HepG2 (cell line): ENCODE data around the gene DSTYK. TPM values are rescaled to one million over a fixed set of nuclear protein-coding genes. Genes with fewer than 3 reads are reported as not detected.

Experiments
- ATAC-seq: fragments of 200-7000 bp; cut with Tn5 transposase; 3 replicates; pipeline ENCODE4 v1.9.1; 2020; ENCODE audit warnings: mild to moderate bottlenecking, moderate library complexity
- Bru-seq: library from RNA; stranded (reverse); fragments of 400-500 nt; gene quantifications from one replicate; lab custom pipeline; 2021; lab: Mats Ljungman, UMichigan
- BruChase-seq, 2 experiments: library from RNA; stranded (reverse); fragments of 400-500 nt; gene quantifications; one replicate each; lab custom pipeline; 2021; lab: Mats Ljungman, UMichigan
- BruUV-seq: library from RNA; stranded (reverse); fragments of 400-500 nt; replicated peaks from 2 replicates; lab custom pipeline; 2021; lab: Mats Ljungman, UMichigan
- CTCF ChIA-PET: fragments of 300-600 bp; formaldehyde crosslinking; extraction: SDS; loops from one replicate; lab custom pipeline; 2021; ENCODE audit warnings: low total read pairs, inconsistent platforms, low intra/inter-chr PET ratio; lab: Yijun Ruan, JAX
- POLR2A ChIA-PET: fragments of 350-600 bp; sonication (Branson Sonifier 250); formaldehyde crosslinking; loops from one replicate; lab custom pipeline; 2020; ENCODE audit warnings: antibody characterized with exemption, inconsistent platforms; lab: Yijun Ruan, JAX
- DNase-seq: peaks from one replicate; pipeline ENCODE4 v3.0.0-alpha.2; 2015; ENCODE audit warnings: low spot score
- FAIRE-seq: peaks from 3 replicates; lab custom pipeline; 2011; peaks lifted over from hg19 to GRCh38; lab: Jason Lieb, UNC
- H2AFZ ChIP-seq: one replicate; pipeline ENCODE4 v1.6.1; 2011; ENCODE audit warnings: low read length, inconsistent platforms
- H3K27ac ChIP-seq: fragments of 300-600 bp; 3 replicates; pipeline ENCODE4 v1.8.0; 2011; ENCODE audit warnings: mixed run types, mild to moderate bottlenecking, mixed read lengths, low read length, inconsistent platforms; ENCODE audit not compliant: insufficient read depth; ENCODE audit errors: extremely low read length
- H3K27me3 ChIP-seq, 2 experiments: fragments of 200-600 bp in 1 of 2; 2 replicates in 1 of 2; 3 replicates in 1 of 2; pipeline versions ENCODE4 v1.6.0 to v1.8.0; 2011; ENCODE audit warnings: low read length in 2 of 2, mild to moderate bottlenecking in 2 of 2, moderate library complexity in 2 of 2, inconsistent platforms in 1 of 2; ENCODE audit not compliant: insufficient read depth in 2 of 2, control insufficient read depth in 1 of 2
- H3K36me3 ChIP-seq, 2 experiments: fragments of 200-600 bp in 1 of 2; replicated peaks in 1 of 2; 2 replicates in 1 of 2; 3 replicates in 1 of 2; pipeline versions ENCODE4 v1.5.1 to v1.8.0; 2011; ENCODE audit warnings: low read length in 2 of 2, inconsistent platforms in 1 of 2; ENCODE audit not compliant: insufficient read depth in 2 of 2, control insufficient read depth in 1 of 2
- H3K4me1 ChIP-seq: 2 replicates; pipeline ENCODE4 v1.5.1; 2012; ENCODE audit warnings: low read length, inconsistent platforms; ENCODE audit not compliant: insufficient read depth
- H3K4me2 ChIP-seq: 2 replicates; pipeline ENCODE4 v1.6.0; 2011; ENCODE audit warnings: low read depth, low read length, inconsistent platforms
- H3K4me3 ChIP-seq, 3 experiments: fragments of 200-600 bp in 1 of 3; sonication (generic), shearing (Covaris generic) in 1 of 3; replicated peaks in 1 of 3; 2 replicates each; pipeline ENCODE4 v1.5.1; 2011 to 2016; ENCODE audit warnings: low read length in 3 of 3, inconsistent platforms in 2 of 3, low read depth in 2 of 3, mild to moderate bottlenecking in 2 of 3, control low read depth in 1 of 3, mixed read lengths in 1 of 3; ENCODE audit not compliant: insufficient read depth in 1 of 3
- H3K79me2 ChIP-seq: one replicate; pipeline ENCODE4 v1.6.1; 2011; ENCODE audit warnings: low read length, inconsistent platforms; ENCODE audit not compliant: insufficient read depth
- H3K9ac ChIP-seq: 2 replicates; pipeline ENCODE4 v1.6.0; 2011; ENCODE audit warnings: mild to moderate bottlenecking, low read depth, low read length, inconsistent platforms; ENCODE audit not compliant: insufficient read depth
- H3K9me3 ChIP-seq: 2 replicates; pipeline ENCODE4 v1.5.1; 2012; ENCODE audit warnings: mild to moderate bottlenecking, low read length
- H4K20me1 ChIP-seq: 2 replicates; pipeline ENCODE4 v1.6.0; 2011; ENCODE audit warnings: inconsistent platforms, mild to moderate bottlenecking, low read length, moderate library complexity; ENCODE audit not compliant: insufficient read depth
- FIP1L1 ChIP-seq: fragments of 200-400 bp; formaldehyde crosslinking; IDR thresholded peaks from 2 replicates; pipeline ENCODE4 v1.6.1; 2018; ENCODE audit warnings: low read depth, mild to moderate bottlenecking, low read length, moderate library complexity, borderline replicate concordance; ENCODE audit not compliant: insufficient read depth
- NR2C2 ChIP-seq: sonication (generic); formaldehyde crosslinking; IDR thresholded peaks from 2 replicates; pipeline ENCODE4 v1.4.0; 2020; ENCODE audit warnings: missing genetic modification reagents, mild to moderate bottlenecking, moderate library complexity, borderline replicate concordance
- TAF1 ChIP-seq: sonication (generic); formaldehyde crosslinking; IDR thresholded peaks from 2 replicates; pipeline ENCODE4 v1.4.0; 2020; ENCODE audit warnings: missing genetic modification reagents
- TIGD3 ChIP-seq: sonication (generic); formaldehyde crosslinking; IDR thresholded peaks from 2 replicates; pipeline ENCODE4 v1.5.1; 2020; ENCODE audit warnings: mild to moderate bottlenecking, missing genetic modification reagents, borderline replicate concordance
- TMF1 ChIP-seq: sonication (generic); formaldehyde crosslinking; IDR thresholded peaks from 2 replicates; pipeline ENCODE4 v1.8.1; 2022; ENCODE audit warnings: low read depth, missing genetic modification reagents
- ZNF12 ChIP-seq: sonication (generic); formaldehyde crosslinking; IDR thresholded peaks from 2 replicates; pipeline ENCODE4 v1.5.0; 2020; ENCODE audit warnings: missing genetic modification reagents
- ZNF570 ChIP-seq: sonication (generic); formaldehyde crosslinking; IDR thresholded peaks from 2 replicates; pipeline ENCODE4 v1.4.0; 2020; ENCODE audit warnings: mild to moderate bottlenecking, missing genetic modification reagents, borderline replicate concordance
- WGBS: methylation state at CpG from one replicate; pipeline ENCODE4 v1.1.6; 2017; ENCODE audit warnings: low lambda C conversion rate; 5-methylcytosine and 5-hydroxymethylcytosine counted together
- in situ Hi-C: cut with HindIII; loops from 2 replicates; pipeline ENCODE4 v1.10.0; 2017; ENCODE audit warnings: low pct_unique_long_range_greater_than_20kb; ENCODE audit not compliant: extremely low pct_ligation_motif_present
- intact Hi-C: fragments of 100-400 bp; cut with micrococcal nuclease; formaldehyde crosslinking; loops from one replicate; pipeline ENCODE4 v1.10.0; 2022; ENCODE audit not compliant: unreplicated experiment
- long read RNA-seq, 2 experiments: library from RNA in 1 of 2; library from polyadenylated mRNA in 1 of 2; stranded (forward) in 1 of 2; unstranded in 1 of 2; transcript quantifications; one replicate each; pipeline ENCODE4 v2.0.0, GENCODE V29; 2019 to 2022
- polyA minus RNA-seq, 3 experiments: library from RNA; depleted of rRNA, polyadenylated mRNA; stranded (reverse); fragments of >200 nt; gene quantifications; 2 replicates each; pipeline ENCODE4 v1.2.3, GENCODE V29; 2011; ENCODE audit warnings: low replicate concordance in 1 of 3
- polyA plus RNA-seq, 8 experiments: library from polyadenylated mRNA; depleted of rRNA in 3 of 8; stranded (reverse) in 7 of 8; unstranded in 1 of 8; fragments of >200 nt; fragmentation: Illumina TruSeq in 4 of 8; extraction: Trizol in 4 of 8; gene quantifications; 2 replicates each; pipeline versions ENCODE4 v1.2.1 to v1.2.3, GENCODE V29; 2011 to 2016; ENCODE audit warnings: low read depth in 4 of 8, missing spikeins in 1 of 8, mixed read lengths in 1 of 8; ENCODE audit not compliant: insufficient read depth in 1 of 8
- total RNA-seq, 5 experiments: library from RNA; depleted of rRNA; stranded (reverse); fragments of >200 nt; fragmentation: Illumina TruSeq; extraction: Trizol; gene quantifications; 2 replicates each; pipeline ENCODE4 v1.2.3, GENCODE V29; 2016; ENCODE audit warnings: low read depth in 1 of 5
- TF ChIP-seq, protein P1 (sequence below): sonication (generic); formaldehyde crosslinking; IDR thresholded peaks from 2 replicates; pipeline ENCODE4 v1.4.0; 2020; ENCODE audit warnings: missing genetic modification reagents
- TF ChIP-seq, protein P2 (sequence below): IDR thresholded peaks from 2 replicates; pipeline ENCODE4 v1.6.1; 2012; ENCODE audit warnings: inconsistent platforms

Gene DSTYK, protein sequence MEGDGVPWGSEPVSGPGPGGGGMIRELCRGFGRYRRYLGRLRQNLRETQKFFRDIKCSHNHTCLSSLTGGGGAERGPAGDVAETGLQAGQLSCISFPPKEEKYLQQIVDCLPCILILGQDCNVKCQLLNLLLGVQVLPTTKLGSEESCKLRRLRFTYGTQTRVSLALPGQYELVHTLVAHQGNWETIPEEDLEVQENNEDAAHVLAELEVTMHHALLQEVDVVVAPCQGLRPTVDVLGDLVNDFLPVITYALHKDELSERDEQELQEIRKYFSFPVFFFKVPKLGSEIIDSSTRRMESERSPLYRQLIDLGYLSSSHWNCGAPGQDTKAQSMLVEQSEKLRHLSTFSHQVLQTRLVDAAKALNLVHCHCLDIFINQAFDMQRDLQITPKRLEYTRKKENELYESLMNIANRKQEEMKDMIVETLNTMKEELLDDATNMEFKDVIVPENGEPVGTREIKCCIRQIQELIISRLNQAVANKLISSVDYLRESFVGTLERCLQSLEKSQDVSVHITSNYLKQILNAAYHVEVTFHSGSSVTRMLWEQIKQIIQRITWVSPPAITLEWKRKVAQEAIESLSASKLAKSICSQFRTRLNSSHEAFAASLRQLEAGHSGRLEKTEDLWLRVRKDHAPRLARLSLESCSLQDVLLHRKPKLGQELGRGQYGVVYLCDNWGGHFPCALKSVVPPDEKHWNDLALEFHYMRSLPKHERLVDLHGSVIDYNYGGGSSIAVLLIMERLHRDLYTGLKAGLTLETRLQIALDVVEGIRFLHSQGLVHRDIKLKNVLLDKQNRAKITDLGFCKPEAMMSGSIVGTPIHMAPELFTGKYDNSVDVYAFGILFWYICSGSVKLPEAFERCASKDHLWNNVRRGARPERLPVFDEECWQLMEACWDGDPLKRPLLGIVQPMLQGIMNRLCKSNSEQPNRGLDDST
- total RNA-seq (2016; rRNA removed; fragmentation: Illumina TruSeq; extraction: Trizol) (4.8 and 6.1 TPM in 2 replicates), polyA plus RNA-seq (2011; rRNA removed) (2.5 and 2.6 TPM in 2 replicates), polyA minus RNA-seq (2011; rRNA and poly(A)+ RNA removed; ENCODE audit: low replicate concordance) (4.2 and 16.5 TPM in 2 replicates), Bru-seq, nascent RNA (percentile 63 among the genes with signal in this experiment), BruChase-seq, experiment 1, labeled RNA remaining after a 6-hour chase (percentile 62 among the genes with signal in this experiment), BruChase-seq, experiment 2, labeled RNA remaining after a 2-hour chase (percentile 64 among the genes with signal in this experiment)
- 1.0 and 1.2 TPM in 2 replicates for total RNA-seq (2016; cell fraction: cytosol; rRNA removed; fragmentation: Illumina TruSeq; extraction: Trizol; ENCODE audit: low read depth)
- total RNA-seq (2016; cell fraction: insoluble cytoplasmic fraction; rRNA removed; fragmentation: Illumina TruSeq; extraction: Trizol) = 4.8 and 5.9 TPM in 2 replicates
- total RNA-seq (2016; cell fraction: membrane; rRNA removed; fragmentation: Illumina TruSeq; extraction: Trizol) = 2.2 and 2.7 TPM in 2 replicates
- total RNA-seq (2016; cell fraction: nucleus; rRNA removed; fragmentation: Illumina TruSeq; extraction: Trizol) = 4.2 and 5.3 TPM in 2 replicates
- 1.4 and 2.1 TPM in 2 replicates for polyA plus RNA-seq (2011; cell fraction: cytosol; rRNA removed)
- 1.4 and 1.5 TPM in 2 replicates for polyA plus RNA-seq (2011; cell fraction: nucleus; rRNA removed)
- 2.5 and 2.8 TPM in 2 replicates for polyA plus RNA-seq (2012)
- polyA plus RNA-seq (2016; cell fraction: cytosol; fragmentation: Illumina TruSeq; extraction: Trizol; ENCODE audit: low read depth) = 0.22 and 0.28 TPM in 2 replicates
- 3.7 TPM in 2 replicates for polyA plus RNA-seq (2016; cell fraction: insoluble cytoplasmic fraction; fragmentation: Illumina TruSeq; extraction: Trizol; ENCODE audit: low read depth)
- 0.66 and 0.70 TPM in 2 replicates for polyA plus RNA-seq (2016; cell fraction: membrane; fragmentation: Illumina TruSeq; extraction: Trizol; ENCODE audit: low read depth)
- polyA plus RNA-seq (2016; cell fraction: nucleus; fragmentation: Illumina TruSeq; extraction: Trizol; ENCODE audit: insufficient read depth, low read depth) = 3.9 and 4.3 TPM in 2 replicates
- 2.4 and 2.5 TPM in 2 replicates for polyA minus RNA-seq (2011; cell fraction: cytosol; rRNA and poly(A)+ RNA removed)
- 5.3 and 5.9 TPM in 2 replicates for polyA minus RNA-seq (2011; cell fraction: nucleus; rRNA and poly(A)+ RNA removed)
- long read RNA-seq, experiment 1, partial matches to known transcripts = 1 of 3 reads
- long read RNA-seq, experiment 1, other reads (novel, unspliced or antisense) = 2 of 3 reads
- long read RNA-seq, experiment 2, full-length matches to known transcripts = 1 of 10 reads
- long read RNA-seq, experiment 2, partial matches to known transcripts = 0 of 10 reads
- long read RNA-seq, experiment 2, other reads (novel, unspliced or antisense) = 9 of 10 reads

DNA sequence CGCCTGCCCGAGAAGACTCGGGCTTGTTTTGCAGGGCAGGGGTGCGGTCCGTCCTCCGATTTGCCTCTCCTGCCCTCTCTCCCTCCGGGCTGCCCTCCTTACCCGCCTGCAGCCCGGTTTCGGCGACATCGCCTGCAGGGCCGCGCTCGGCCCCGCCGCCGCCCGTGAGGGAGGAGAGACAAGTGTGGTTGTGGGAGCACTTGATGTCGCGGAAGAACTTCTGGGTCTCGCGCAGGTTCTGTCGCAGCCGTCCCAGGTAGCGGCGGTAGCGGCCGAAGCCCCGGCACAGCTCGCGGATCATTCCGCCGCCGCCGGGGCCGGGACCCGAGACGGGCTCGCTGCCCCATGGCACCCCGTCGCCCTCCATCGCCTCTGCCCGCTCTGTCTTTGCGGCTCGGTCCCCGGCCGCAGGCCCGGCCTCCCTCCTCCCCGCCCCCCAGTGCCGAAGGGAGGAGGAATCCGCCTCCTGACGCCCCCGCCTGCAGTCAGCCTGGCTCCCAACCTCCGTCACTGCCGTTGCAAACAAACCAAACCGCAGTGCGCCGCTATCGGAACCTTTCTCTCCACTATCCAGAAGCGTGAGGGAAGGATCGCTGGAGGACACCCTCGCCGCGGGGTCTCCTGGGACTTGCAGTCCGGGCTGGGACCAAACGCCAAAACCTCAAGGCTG lies at the start of gene DSTYK:
Gene DSTYK (minus strand): TSS at position 534 of the 670 bp plus-strand sequence. CDS start 167 bp downstream, at position 367.
- 0% methylated on average over 10 of the region's 67 CpGs for WGBS
- H3K27ac ChIP-seq = peak within 1 kb of the TSS; percentile 90
- CTCF ChIA-PET = no interaction called here
- ATAC-seq = peak; percentile 94
- peak within 1 kb of the TSS; percentile 89 to 100 (median 95) for H3K4me3 ChIP-seq
- intact Hi-C loops = loop anchor here (1.0 kb wide), 1 partner anchor 89 kb away; no protein-coding TSS in a partner anchor
- no peaks in the 10 kb centered on the region for H3K9me3 ChIP-seq
- FAIRE-seq = peak; percentile 55
- no peaks in the 10 kb centered on the region for H4K20me1 ChIP-seq
- H3K79me2 ChIP-seq = peaks cover 23% of the 10 kb centered on the region
- peak within 1 kb of the TSS; percentile 85 for H3K9ac ChIP-seq
- peak within 1 kb of the TSS; percentile 88 for H3K4me2 ChIP-seq
- H3K4me1 ChIP-seq = peaks cover 17% of the 10 kb centered on the region
- peaks cover 0 to 4% of the 10 kb centered on the region in 2 experiments; a peak in 1 of 5 replicates for H3K27me3 ChIP-seq
- peak; percentile 85 for DNase-seq
- in situ Hi-C loops = no loop called here
- no peaks in the 10 kb centered on the region for H3K36me3 ChIP-seq
- POLR2A ChIA-PET = interaction anchor here (0.6 to 1.6 kb wide), 4 partner anchors 18 to 90 kb away, joined by 3 to 5 read pairs (median 4); partner anchors contain the start of gene RBBP5
- H2AFZ ChIP-seq = peak within 1 kb of the TSS; percentile 88
- no TSS peak for BruUV-seq
- TF ChIP-seq NR2C2 (CRISPR knock-in tag) = peak; percentile 86
- peak; percentile 72; the same call in 1 of the 2 replicates for TF ChIP-seq ZNF12
- no peak for TF ChIP-seq FIP1L1
- TF ChIP-seq, protein P1, sequence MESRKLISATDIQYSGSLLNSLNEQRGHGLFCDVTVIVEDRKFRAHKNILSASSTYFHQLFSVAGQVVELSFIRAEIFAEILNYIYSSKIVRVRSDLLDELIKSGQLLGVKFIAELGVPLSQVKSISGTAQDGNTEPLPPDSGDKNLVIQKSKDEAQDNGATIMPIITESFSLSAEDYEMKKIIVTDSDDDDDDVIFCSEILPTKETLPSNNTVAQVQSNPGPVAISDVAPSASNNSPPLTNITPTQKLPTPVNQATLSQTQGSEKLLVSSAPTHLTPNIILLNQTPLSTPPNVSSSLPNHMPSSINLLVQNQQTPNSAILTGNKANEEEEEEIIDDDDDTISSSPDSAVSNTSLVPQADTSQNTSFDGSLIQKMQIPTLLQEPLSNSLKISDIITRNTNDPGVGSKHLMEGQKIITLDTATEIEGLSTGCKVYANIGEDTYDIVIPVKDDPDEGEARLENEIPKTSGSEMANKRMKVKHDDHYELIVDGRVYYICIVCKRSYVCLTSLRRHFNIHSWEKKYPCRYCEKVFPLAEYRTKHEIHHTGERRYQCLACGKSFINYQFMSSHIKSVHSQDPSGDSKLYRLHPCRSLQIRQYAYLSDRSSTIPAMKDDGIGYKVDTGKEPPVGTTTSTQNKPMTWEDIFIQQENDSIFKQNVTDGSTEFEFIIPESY = peak; percentile 51; the same call in 1 of the 2 replicates
- TF ChIP-seq, protein P2, sequence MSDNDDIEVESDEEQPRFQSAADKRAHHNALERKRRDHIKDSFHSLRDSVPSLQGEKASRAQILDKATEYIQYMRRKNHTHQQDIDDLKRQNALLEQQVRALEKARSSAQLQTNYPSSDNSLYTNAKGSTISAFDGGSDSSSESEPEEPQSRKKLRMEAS = peak; percentile 60; the same call in 1 of the 2 replicates
- peak; percentile 58; the same call in 1 of the 2 replicates for TF ChIP-seq TIGD3 (CRISPR knock-in tag)
- no peak for TF ChIP-seq ZNF570 (CRISPR knock-in tag)
- peak; percentile 91; the same call in 1 of the 2 replicates for TF ChIP-seq TAF1 (CRISPR knock-in tag)
- TF ChIP-seq TMF1 (CRISPR knock-in tag) = peak; percentile 58
